H1 (cell line): ENCODE data around the gene ARHGAP22. TPM values are rescaled to one million over a fixed set of nuclear protein-coding genes. Genes with fewer than 3 reads are reported as not detected.

Experiments used
- ATF2 ChIP-seq: IDR thresholded peaks from 2 replicates; pipeline ENCODE4 v1.6.1; 2012; ENCODE audit warnings: low read length, inconsistent platforms
- CHD2 ChIP-seq: IDR thresholded peaks from 2 replicates; pipeline ENCODE4 v1.6.1; 2012; ENCODE audit warnings: low read length, improper control_type of control experiment
- CHD7 ChIP-seq: fragments of 300-600 bp; sonication (generic); IDR thresholded peaks from 2 replicates; pipeline ENCODE4 v1.7.1; 2012; ENCODE audit warnings: low read length, moderate library complexity, mild to moderate bottlenecking, inconsistent platforms; ENCODE audit not compliant: insufficient replicate concordance
- CTBP2 ChIP-seq: IDR thresholded peaks from 2 replicates; pipeline ENCODE4 v1.7.0; 2011; ENCODE audit warnings: borderline replicate concordance, mild to moderate bottlenecking, moderate library complexity, mixed read lengths, low read length; ENCODE audit not compliant: insufficient read depth, insufficient read length
- KDM1A ChIP-seq: fragments of 200-600, 300-600 bp; sonication (generic); IDR thresholded peaks from 2 replicates; pipeline ENCODE4 v1.7.1; 2016; ENCODE audit warnings: mild to moderate bottlenecking, low read length, borderline replicate concordance
- RAD21 ChIP-seq, 2 experiments: IDR thresholded peaks in 1 of 2; conservative IDR thresholded peaks in 1 of 2; 2 replicates each; pipeline ENCODE4 v1.6.1; 2011; ENCODE audit warnings: low read depth in 2 of 2, low read length in 2 of 2, improper control_type of control experiment in 1 of 2, inconsistent platforms in 1 of 2, mild to moderate bottlenecking in 1 of 2, moderate library complexity in 1 of 2
- RNF2 ChIP-seq: fragments of 200-900, 300-1000 bp; sonication (generic); IDR thresholded peaks from 2 replicates; pipeline ENCODE4 v1.7.1; 2016; ENCODE audit warnings: borderline replicate concordance, low read depth, mild to moderate bottlenecking, antibody characterized with exemption, low read length; ENCODE audit not compliant: poor library complexity, severe bottlenecking; ENCODE audit errors: missing control alignments
- TAF7 ChIP-seq: optimal IDR thresholded peaks from 2 replicates; pipeline ENCODE3; 2011; ENCODE audit warnings: low read depth, mild to moderate bottlenecking, inconsistent platforms, low read length, moderate library complexity, borderline replicate concordance
- polyA plus RNA-seq, 7 experiments: library from polyadenylated mRNA; depleted of rRNA in 3 of 7; stranded (reverse) in 5 of 7; unstranded in 2 of 7; fragments of >200 nt in 5 of 7; fragments of 200-250 nt in 2 of 7; gene quantifications; 1 replicate in 5 of 7; 2 replicates in 1 of 7; 4 replicates in 1 of 7; pipeline versions ENCODE4 v1.2.1 to v1.2.3, GENCODE V29; 2011 to 2013; ENCODE audit warnings: missing spikeins in 2 of 7, mixed read lengths in 2 of 7
- total RNA-seq: library from RNA; stranded (reverse); fragmentation: NEBNext Ultra II Directional; extraction: Animal tissue kit (Norgen Biotek cat#: 25700); gene quantifications from 2 replicates; pipeline ENCODE4 v1.2.1, GENCODE V29; 2021

ARHGAP22 gene
- total and polyA plus RNA-seq, 2 of the 8 experiments (the other 6 are each of a cell fraction or from before 2014, with no cell fraction given) = 3.6 to 11.2 TPM

GRCh38 chr10:48414778-48415177, 190.1 kb downstream of the ARHGAP22 start (continued):
- no peak for TF ChIP-seq ATF2
- no peak for TF ChIP-seq TAF7
- TF ChIP-seq CTBP2 = no peak
- no peak for TF ChIP-seq RNF2
- TF ChIP-seq KDM1A = no peak
- no peak for TF ChIP-seq RAD21 (IDR thresholded peaks at IDR 0.05 in 1 of 2, conservative IDR thresholded peaks at IDR 0.05 in 1 of 2; ENCODE audit: low read depth in 2 of 2, low read length in 2 of 2)
- no peak for TF ChIP-seq CHD7
- TF ChIP-seq CHD2 = no peak
